Activated CD8-positive, alpha-beta memory T cell treated with anti-CD3 and anti-CD28 coated beads for 24 hours (primary cell): ENCODE measurements around the gene PRKCZ.

Experiments used
- DNase-seq: peaks from one replicate; pipeline ENCODE4 v3.0.0-alpha.2; 2020

The PRKCZ gene

DNA sequence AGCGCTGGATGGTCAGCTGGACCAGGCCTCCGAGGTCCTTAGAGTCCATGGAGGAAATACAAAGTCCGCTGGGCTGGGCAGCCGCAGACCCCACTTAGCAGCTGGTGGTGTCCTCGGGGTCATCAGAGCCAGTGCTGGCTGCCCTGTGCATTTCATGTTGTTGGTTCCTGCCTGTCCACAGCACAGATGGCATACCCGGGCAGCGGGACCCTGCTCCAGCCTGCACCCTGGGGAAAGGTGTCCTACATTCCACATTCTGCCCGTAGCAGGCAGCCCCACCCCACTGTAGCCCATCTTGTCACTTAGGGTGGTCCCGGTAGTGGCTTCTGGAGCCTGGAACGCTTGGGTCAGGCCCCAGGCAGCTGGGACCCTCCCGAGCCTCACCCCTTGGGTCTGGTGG, 19.8 kb downstream of the PRKCZ start:
- DNase-seq: no peak

DNA sequence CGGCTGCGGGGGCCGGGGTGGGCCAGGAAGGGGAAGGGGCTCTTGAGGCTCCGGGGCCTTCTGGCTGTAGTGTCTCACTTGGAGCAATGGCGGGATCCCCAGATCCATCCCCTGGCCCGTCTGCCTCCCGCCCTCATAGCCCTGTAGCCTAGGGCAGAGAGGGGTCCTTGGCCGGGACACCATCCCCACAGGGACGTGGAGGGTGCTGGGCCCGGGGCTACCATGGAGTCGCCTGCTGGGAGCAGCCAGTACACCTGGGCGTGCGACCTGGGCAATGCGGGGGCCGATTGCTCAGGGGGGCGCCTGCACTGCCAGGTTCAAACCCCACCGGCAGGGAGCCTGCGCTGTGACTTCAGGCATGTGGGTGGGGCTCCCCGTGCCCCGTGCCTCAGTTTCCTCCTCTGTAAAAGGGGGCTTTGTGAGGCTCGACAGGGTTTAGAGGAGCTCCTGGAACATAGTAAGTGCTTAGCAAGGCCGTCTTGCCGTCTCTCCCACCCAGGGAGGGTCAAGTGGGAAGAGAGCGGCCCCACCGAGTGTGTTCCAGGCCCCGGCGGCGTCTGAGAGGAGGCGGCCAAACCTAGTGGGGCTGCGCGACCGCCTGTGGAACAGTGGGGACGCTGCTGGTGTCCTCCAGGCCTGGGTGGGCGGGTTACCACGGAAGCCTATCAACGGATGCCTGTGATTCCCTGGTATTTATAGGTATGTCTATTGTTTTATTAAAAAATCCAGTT, 20.8 kb downstream of the PRKCZ start:
- no peak for DNase-seq

DNA sequence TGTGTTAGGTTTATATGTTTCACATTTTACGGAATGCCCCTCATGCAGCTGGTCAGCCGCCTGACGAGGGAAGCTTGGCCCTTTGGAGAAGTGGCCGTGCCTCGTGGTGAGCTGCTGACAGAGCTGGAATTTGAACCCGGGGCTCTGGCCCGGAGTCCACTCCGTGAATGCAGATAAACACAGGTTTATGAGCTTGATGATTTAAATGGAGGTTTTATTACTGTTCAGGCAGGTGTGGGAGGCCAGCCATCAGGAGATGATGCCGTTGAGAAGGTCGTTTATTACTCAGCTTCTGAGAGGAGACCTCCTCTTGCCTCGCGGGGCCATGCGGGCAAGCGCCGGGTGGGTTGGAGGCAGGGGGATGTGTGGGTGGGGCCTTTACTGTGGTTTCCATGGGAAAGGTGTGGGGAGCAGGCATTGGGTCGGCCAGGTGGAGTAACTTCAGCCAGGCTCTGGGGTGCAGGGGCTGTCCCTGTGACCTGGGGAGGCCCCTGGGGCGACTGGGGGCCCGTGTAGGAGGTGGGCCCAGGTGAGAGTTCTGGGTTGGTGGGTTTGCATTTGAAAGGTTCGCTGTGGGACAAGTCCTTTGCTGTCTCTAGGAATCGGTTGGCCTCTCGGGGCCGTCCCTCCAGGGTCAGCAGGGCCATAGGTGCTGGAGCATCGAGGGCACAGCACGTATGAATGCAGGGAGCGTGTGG, 22.0 kb downstream of the PRKCZ start:
- no peak for DNase-seq

DNA sequence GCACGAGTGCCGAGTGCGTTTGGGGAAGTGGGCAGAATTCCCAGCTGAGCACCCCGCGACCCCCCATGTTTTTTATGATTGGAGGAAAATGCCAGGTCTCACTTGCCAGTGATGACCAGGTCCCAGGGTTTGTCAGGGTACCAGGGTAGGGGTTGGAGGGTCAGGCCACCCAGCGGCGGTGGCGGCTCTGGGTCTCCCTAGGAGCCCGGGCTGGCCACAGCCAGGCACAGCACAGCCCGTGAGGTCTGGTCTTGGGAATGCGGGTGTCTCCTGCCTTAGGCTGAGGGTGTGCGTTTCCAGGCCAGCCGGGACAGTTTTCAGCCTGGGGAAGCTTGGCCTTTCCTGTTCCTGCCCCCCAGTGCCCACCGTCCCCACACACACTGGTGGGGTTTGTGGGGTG, 22.7 kb downstream of the PRKCZ start:
- DNase-seq: no peak

GRCh38 chr1:2073382-2074230, 23.4 kb downstream of the PRKCZ start:
- no peak for DNase-seq

DNA sequence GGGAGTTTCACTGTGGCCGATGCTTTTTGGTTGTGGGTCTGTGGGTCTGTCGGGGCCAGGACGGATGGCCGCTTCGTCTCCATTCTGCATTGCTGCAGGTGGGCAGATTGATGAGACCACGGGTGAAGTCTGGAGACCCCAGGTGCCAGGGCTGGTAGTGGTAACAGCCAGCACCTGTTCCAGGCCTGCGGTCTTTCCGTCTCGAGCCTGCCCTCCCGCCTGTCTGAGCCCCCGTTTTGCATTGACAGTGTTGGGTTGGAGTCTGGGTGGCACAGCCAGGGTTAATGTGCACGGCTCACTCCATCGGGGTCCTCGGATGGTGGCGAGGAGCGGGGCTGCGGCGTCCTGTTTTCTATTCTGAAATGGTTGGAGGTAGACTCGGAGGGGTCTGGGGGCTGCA, 24.2 kb downstream of the PRKCZ start:
- DNase-seq: no peak

GRCh38 chr1:2074944-2075740, 24.9 kb downstream of the PRKCZ start:
- DNase-seq: no peak

DNA sequence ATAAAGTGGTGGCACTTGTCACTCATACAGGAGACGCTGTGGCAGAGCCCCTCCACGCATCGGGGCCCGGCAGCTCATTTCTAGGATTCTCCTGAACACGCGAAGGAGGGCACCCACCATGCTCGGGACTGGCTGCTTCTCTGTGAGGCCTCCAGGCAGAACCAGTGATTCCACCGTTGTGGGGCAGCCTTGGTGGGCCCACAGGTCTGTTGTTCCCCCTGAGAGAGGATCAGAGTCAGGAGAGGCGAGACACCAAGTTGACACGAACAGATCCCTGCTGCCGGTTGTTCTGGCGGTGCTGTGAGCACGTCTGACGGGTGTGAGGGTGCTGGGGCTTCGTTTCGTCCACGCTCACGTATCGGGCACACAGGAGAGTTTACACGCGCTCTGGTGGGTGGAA, 26.6 kb downstream of the PRKCZ start:
- DNase-seq: no peak

DNA sequence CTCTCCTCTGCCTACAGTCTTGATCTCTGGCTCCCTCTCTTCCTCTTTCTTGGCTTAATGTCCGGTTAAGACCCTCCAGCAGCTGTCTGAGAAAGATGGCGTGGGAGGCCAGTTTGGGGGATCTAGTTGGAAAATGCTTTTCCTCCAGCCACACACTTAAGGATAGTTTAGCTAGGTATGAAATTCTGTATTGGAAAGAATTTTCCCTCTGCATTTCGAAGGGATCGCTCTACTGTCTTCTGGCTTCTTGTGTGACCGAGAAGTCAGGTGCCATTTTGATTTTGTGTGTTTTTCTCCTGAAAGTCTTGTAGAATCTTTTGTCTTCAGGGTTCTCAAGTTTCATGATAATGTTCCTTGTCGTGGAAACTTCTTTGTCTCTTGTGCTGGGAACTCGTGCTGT, 28.0 kb downstream of the PRKCZ start:
- DNase-seq: no peak

DNA sequence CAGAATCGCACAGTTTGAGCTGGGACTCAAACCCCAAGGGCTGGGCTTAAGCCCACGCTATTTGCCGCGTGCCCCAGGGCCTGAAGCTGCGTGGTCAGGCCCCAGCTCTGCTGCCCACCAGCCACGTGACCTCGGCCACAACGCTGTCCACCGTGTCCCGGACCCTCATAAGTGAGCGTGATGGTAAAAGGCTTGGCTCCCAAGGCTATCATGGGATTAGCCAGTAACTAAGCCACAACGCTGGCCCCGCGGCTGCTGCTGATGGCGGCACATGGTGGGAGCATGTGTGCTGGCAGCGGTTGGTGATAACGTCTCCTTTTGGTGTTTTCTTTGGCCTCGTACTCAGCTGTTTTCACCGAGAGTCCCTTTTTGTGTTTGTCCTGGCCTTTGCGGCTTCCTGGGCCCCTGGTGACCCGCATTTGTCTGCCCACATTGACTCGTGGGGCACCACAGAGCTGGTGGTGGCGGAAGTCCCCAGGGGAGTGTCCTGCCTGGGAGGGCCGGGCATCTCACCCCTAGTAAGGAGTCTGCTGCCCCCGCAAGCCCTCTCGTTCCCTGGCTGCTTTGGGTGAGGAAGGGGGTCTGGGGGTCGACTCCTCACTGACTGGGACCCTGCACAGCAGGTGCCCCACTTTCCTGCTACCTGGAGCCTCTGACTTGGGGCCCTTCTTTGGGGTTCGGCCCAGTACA, 29.3 kb downstream of the PRKCZ start:
- no peak for DNase-seq

DNA sequence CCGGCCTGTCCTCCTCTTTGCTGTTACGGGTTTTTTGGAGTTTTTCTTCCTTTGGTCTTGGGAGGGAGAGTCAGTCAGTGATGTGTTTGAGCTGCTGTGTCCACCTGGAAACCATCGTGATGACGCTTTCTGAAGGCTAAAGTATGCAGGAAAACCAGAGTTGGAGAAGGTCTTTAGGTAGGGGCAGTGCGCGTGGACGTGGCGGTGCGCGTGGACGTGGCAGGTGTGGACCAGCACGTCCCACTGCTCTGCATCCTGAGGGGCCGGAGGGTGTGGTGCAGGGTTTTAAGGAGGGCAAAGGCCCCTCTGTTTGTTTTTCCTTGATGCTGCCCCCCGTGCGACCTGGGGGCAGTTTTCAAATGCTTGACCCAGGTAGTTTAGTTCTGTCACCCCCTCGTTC, 29.9 kb downstream of the PRKCZ start:
- DNase-seq: no peak

DNA sequence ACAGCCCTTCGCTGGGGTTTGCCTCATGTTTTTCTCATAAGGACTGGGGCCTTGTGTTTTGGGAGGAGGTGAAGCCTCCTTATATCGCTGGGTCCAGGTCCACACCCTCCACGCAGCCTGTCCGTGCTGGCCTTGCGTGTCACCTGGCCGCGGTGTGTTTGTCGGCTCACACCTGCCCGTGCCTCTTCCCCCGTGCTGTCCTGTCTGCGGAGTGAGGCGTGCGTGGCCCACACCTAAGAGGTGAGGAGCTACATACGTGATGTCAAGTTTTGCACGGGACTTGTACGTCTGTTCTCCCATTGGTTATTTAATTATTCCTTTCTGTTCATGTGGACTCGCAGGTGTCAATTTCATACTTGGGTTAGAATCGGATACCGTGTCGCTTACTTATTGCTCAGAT, 30.7 kb downstream of the PRKCZ start:
- DNase-seq: no peak

DNA sequence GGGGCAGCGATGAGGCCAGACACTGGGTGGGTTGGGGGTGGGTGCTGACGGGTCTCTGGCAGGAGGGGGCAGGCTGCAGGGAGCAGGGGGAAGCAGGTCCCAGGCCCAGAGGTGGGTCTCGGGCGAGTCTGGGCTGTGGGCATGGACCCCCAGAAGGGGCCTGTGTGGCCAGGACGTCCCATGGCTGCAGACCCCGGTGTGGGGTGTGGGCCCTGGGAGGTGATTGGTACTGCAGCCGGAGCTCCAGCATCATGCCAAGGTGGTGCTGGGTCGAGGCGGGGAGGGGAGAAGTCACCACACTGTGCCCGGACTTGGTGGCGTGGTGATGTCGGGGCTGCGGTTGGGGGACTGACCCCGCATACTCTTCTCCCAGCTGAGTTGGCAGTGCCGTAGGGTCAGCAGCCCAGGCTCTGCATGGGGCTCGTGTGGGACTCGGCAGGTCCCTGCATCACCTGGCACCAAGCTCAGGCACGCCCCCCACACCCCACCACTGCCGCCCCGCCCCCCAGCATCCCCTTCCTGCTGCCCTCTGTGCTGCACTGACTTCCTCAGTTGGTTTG, 31.2 kb downstream of the PRKCZ start:
- DNase-seq: no peak

DNA sequence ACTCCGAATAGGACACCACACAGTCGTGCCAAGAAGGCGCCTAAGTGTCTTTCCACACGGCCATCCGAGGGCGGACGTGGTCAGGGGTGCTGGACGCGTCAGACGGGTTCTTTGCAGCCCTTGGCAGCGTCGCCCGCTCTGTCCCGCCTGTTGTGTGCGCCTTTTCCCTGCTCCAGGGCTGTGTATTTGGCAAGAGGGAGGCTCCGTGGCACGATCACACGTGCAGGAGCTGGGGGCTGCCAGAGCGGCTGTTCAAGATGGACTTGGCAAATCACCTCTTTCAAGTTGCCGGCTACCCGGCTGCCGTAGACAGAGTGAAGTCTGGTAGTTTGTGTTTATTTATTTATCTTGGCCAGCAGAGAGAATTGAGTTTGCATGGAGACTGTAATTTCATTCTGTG, 31.9 kb downstream of the PRKCZ start:
- DNase-seq: no peak

DNA sequence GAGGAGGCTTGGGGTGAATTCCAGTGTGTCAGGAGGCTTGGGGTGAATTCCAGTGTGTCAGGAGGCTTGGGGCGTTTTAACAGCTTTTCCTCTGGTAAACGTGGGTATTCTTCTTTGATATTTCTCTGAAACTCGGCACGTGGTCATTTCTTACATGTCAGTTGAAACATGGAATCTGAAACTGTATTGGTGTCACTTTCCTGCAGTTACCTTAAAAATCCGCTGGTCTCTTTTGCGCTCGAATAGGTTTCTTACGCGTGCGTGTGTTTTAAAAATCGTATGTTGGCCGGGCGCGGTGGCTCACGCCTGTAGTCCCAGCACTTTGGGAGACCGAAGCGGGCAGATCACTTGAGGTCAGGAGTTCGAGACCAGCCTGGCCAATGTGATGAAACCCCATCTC, 33.5 kb downstream of the PRKCZ start:
- no peak for DNase-seq

DNA sequence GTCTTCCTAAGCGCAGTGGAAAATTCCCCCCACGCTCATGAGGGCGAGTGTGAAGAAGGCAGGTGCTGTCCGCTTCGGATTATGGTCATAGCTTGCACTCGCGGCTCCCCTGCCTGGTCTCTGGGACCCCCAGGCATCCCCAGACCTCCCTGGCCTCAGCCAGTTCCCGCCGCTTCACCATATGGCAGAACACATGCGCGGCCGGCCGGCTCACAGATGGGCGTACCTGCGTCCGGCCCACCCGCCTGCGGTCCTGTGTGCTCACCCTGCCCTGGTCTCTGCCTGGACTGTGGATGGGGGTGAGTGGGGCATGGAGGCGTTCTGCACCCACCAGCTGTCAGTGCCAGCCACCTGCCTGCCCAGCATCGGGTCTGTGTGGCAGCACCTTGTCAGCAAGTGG, 34.1 kb downstream of the PRKCZ start:
- no peak for DNase-seq

GRCh38 chr1:2085080-2085479, 34.9 kb downstream of the PRKCZ start:
- no peak for DNase-seq

GRCh38 chr1:2086446-2087078, 36.4 kb downstream of the PRKCZ start:
- DNase-seq: no peak

- DNase-seq: no peak
Measured at GRCh38 chr1:2087766-2088165, 37.6 kb downstream of the PRKCZ start.

- DNase-seq: no peak
Measured at GRCh38 chr1:2088458-2088857, 38.2 kb downstream of the PRKCZ start.

GRCh38 chr1:2089051-2089450, 38.8 kb downstream of the PRKCZ start:
- no peak for DNase-seq
